AG09319 (cell line): Measurements from ENCODE around the gene ATP10B.

ENCODE experiments used
- DNase-seq: peaks from one replicate; pipeline ENCODE4 v3.0.0-alpha.2; 2010; ENCODE audit warnings: low read depth; ENCODE audit errors: extremely low read depth
- TF ChIP-seq, protein P1 (sequence below): IDR thresholded peaks from 2 replicates; pipeline ENCODE4 v1.5.1; 2011; ENCODE audit warnings: low read depth, mild to moderate bottlenecking, inconsistent platforms, low read length, moderate library complexity

ATP10B gene

DNA sequence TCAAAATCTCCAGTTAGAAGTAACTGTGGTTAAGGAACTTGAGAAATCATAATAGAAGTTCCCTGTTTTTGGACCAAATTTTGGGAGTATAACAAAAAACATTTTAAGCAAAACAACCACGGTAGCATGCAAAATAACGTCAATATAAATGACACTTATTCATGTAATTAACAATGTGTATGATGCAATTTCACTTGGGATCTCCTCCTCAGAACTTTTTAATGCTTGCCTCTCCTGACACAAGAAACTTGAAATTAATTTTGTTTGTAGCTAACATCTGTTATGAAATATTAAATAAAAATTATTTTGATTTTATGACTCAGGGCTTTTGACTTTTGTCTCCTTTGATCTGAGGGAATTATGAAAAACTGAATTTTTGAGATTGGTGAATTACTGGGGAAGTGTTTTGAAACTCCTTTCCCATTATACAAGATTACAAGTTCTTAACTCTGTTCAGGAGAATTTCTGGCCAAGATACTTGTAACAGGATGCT is 149.7 kb downstream of the ATP10B start:
- DNase-seq: no peak
- TF ChIP-seq, protein P1, sequence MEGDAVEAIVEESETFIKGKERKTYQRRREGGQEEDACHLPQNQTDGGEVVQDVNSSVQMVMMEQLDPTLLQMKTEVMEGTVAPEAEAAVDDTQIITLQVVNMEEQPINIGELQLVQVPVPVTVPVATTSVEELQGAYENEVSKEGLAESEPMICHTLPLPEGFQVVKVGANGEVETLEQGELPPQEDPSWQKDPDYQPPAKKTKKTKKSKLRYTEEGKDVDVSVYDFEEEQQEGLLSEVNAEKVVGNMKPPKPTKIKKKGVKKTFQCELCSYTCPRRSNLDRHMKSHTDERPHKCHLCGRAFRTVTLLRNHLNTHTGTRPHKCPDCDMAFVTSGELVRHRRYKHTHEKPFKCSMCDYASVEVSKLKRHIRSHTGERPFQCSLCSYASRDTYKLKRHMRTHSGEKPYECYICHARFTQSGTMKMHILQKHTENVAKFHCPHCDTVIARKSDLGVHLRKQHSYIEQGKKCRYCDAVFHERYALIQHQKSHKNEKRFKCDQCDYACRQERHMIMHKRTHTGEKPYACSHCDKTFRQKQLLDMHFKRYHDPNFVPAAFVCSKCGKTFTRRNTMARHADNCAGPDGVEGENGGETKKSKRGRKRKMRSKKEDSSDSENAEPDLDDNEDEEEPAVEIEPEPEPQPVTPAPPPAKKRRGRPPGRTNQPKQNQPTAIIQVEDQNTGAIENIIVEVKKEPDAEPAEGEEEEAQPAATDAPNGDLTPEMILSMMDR: no peak

DNA sequence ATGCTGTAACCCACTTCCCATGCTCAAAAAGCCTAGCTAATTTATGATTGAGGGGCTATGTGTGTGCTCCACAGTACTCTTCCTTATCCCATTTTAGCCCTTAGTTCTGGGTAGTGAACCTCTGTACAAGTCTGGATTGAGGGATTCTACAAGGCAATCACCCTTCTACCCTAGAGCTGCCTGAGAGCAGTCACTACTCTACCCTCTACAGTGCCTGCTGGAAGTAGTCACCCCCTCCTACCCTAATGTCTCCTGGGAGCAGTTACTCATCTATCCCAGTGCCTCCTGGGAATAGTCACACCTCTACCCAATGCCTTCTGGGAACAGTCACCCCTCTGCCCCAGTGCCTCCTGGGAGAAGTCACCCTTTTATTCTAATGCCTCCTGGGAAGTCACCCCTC is 150.6 kb downstream of the ATP10B start:
- TF ChIP-seq, protein P1: no peak

DNA sequence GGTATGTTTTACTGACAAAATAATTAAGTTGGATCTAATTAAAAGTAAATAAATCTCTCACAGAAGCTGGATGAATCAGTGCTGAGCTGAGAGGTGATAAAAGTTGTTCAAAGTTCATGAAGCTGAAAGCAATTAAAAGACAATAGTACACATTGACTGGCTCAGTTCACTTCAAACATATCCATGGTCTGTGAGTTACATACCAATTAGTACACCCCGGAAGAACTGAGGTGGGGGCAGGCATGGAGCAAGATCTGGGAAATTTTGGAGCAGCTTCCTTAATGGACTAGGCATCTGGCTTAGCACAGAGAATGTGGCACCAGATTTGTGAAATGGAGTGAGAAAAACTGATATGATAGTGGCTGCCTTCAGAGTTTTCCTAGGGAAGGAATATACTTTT is 152.7 kb downstream of the ATP10B start:
- TF ChIP-seq, protein P1: no peak
- DNase-seq: no peak

More for the DNA sequence above, 150.6 kb downstream of the ATP10B start:
- DNase-seq: no peak

DNA sequence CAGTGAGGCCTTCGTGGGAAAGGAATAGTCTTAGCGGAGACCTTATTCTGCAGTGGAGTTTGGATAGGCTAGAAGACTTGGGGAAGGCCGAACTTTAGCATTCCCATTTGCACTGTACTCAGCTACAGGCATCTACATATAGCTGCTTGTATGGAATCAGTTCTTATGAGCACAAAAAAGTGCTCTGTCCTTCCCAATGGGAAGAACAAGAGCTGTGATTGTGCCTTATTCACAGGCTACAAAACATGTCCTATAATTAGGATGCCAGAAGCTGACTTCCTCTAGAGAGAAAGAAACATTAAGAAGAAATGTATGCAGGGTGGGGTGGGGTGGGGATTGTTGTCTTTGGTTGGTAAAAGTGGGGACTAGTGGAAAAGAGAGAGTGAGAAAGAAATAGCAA is 154.7 kb downstream of the ATP10B start:
- no peak for DNase-seq
- TF ChIP-seq, protein P1: no peak

DNA sequence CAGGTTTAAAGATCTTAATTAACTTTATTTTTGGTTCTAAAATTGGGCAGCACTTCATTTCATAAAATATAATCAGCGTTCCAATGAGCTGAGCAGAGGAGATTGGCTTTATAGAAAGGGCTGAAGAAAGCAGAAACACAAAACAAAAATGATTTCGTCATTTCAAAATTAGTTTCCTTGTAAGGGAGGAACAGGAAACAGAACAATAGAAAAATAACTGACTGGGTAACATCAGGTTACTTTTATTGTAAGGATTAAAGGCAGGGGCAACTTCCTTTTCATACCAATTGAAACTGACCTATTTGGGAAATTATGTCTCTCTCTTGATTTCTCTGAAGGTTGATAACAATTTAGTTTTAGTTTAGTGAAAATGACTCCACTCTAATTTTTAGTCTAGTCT is 157.1 kb downstream of the ATP10B start:
- DNase-seq: no peak
- TF ChIP-seq, protein P1: no peak

DNA sequence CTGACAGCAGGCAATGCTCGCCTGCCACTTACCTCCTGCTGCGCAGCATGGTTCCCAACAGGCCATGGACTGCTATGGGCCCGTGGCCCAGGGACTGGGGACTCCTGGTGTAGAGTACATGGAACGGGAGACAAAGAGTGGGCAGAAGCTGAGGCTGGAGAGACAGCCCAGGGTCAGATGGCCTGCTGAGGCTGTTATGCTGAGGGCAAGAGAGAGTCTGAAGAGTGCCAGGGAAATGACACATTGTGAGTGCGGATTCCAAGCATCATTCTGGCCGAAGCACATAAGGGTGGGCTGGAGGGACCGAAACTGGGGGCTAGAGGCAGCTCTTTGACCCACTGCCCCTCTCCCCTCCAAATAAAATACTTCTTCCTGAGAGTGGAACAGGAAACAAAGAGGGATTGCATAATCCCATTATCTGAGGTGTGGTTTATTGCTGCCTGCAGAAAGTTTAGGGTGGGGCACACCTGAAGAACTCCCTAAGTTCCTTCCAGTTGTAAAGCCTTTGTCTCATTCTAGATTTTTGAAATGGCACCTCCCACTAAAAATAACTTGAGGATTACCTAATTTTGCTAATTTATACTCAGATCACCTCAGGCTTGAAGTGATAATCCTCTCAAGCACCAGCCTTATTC is 158.1 kb downstream of the ATP10B start:
- TF ChIP-seq, protein P1: no peak
- DNase-seq: no peak

DNA sequence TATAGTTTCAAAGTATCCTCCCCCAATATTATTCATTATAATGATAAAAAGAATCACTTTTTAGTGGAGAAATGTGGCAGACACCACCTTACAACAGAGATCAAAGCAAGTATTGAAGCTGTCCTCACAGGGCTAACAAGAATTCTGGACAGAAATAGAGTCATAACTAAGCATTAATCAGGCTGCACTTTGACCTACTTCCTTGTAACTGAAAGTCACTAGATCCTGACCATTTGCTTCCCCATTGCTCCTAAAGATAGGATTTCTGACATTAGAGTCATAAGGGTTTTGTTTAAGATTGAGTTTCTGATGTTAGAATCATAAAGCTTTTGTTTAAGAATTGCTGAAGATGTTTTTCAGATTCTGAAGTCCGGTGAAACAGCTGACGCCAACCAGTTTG is 159.7 kb downstream of the ATP10B start:
- TF ChIP-seq, protein P1: no peak
- no peak for DNase-seq
